ENCODE measurements around the gene MAML2. TPM values are rescaled to one million over a fixed set of nuclear protein-coding genes. Genes with fewer than 3 reads are reported as not detected.

Gene MAML2
- total and polyA plus RNA-seq, 2 experiments from 2014 or later: 2.0 to 7.1 TPM

DNA sequence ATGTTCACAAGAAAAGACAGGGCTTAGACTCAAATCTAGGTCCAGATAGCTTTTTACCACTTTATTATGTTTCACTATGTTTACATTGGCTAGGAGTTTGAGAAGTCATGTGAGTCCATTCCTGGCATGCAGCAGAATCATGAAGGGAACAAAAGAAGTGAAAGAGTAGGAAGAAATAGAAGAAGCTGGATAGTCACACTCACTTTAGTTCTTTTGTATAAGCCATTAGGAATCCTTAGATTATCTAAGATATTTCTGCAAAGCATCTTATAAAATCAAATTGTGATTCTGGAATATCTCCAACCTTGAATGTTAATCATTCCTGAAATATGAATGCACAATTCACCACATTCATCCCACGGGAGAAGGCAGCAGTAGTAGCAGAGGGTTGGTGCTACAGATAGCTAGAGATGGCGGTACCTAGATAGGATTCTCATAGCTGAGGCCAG is 31.9 kb downstream of the MAML2 start (continued):
- TF ChIP-seq, protein P1, sequence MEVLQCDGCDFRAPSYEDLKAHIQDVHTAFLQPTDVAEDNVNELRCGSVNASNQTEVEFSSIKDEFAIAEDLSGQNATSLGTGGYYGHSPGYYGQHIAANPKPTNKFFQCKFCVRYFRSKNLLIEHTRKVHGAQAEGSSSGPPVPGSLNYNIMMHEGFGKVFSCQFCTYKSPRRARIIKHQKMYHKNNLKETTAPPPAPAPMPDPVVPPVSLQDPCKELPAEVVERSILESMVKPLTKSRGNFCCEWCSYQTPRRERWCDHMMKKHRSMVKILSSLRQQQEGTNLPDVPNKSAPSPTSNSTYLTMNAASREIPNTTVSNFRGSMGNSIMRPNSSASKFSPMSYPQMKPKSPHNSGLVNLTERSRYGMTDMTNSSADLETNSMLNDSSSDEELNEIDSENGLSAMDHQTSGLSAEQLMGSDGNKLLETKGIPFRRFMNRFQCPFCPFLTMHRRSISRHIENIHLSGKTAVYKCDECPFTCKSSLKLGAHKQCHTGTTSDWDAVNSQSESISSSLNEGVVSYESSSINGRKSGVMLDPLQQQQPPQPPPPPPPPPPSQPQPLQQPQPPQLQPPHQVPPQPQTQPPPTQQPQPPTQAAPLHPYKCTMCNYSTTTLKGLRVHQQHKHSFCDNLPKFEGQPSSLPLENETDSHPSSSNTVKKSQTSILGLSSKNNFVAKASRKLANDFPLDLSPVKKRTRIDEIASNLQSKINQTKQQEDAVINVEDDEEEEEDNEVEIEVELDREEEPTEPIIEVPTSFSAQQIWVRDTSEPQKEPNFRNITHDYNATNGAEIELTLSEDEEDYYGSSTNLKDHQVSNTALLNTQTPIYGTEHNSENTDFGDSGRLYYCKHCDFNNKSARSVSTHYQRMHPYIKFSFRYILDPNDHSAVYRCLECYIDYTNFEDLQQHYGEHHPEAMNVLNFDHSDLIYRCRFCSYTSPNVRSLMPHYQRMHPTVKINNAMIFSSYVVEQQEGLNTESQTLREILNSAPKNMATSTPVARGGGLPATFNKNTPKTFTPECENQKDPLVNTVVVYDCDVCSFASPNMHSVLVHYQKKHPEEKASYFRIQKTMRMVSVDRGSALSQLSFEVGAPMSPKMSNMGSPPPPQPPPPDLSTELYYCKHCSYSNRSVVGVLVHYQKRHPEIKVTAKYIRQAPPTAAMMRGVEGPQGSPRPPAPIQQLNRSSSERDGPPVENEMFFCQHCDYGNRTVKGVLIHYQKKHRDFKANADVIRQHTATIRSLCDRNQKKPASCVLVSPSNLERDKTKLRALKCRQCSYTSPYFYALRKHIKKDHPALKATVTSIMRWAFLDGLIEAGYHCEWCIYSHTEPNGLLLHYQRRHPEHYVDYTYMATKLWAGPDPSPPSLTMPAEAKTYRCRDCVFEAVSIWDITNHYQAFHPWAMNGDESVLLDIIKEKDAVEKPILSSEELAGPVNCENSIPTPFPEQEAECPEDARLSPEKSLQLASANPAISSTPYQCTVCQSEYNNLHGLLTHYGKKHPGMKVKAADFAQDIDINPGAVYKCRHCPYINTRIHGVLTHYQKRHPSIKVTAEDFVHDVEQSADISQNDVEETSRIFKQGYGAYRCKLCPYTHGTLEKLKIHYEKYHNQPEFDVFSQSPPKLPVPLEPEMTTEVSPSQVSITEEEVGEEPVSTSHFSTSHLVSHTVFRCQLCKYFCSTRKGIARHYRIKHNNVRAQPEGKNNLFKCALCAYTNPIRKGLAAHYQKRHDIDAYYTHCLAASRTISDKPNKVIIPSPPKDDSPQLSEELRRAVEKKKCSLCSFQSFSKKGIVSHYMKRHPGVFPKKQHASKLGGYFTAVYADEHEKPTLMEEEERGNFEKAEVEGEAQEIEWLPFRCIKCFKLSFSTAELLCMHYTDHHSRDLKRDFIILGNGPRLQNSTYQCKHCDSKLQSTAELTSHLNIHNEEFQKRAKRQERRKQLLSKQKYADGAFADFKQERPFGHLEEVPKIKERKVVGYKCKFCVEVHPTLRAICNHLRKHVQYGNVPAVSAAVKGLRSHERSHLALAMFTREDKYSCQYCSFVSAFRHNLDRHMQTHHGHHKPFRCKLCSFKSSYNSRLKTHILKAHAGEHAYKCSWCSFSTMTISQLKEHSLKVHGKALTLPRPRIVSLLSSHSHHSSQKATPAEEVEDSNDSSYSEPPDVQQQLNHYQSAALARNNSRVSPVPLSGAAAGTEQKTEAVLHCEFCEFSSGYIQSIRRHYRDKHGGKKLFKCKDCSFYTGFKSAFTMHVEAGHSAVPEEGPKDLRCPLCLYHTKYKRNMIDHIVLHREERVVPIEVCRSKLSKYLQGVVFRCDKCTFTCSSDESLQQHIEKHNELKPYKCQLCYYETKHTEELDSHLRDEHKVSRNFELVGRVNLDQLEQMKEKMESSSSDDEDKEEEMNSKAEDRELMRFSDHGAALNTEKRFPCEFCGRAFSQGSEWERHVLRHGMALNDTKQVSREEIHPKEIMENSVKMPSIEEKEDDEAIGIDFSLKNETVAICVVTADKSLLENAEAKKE (CRISPR knock-in tag; IDR thresholded peaks at IDR 0.05): no peak

DNA sequence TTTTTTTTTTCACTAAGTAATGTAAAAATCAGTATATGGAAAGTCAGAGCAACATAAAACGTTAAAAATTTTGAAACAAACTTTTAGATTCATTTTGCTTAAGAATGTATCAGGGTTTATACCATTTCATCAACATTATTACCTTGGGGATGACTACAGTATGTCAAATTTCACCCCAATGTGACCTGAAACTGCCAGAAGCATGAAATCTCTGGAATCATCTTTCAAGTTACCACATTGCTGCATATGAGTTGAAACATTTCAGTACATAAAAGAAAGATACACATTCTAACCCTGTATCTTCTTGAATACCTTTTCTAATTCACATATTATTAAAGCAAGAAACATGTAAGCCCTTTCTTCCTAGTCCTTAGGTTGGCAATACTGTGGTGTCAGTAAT is 32.8 kb downstream of the MAML2 start:
- no peaks in the 10 kb centered on the region for H3K27me3 Mint-ChIP-seq (ENCODE audit: insufficient read depth, low read depth, poor library complexity)
- H3K4me3 Mint-ChIP-seq: no peak overlapping the region
- no peaks in the 10 kb centered on the region for H4K20me1 ChIP-seq (replicated peaks; ENCODE audit: insufficient read depth)
- H3K4me2 ChIP-seq: no peak overlapping the region
- H2AFZ ChIP-seq: no peak overlapping the region
- H3K36me3 ChIP-seq (ENCODE audit: insufficient read depth): no peaks in the 10 kb centered on the region
- DNase-seq (ENCODE audit: low spot score) (no peak), ATAC-seq (no peak)
- no peaks in the 10 kb centered on the region for H3K9me2 ChIP-seq (ENCODE audit: insufficient read depth)
- H3K27me3 ChIP-seq (ENCODE audit: insufficient read depth): no peaks in the 10 kb centered on the region
- H3F3A ChIP-seq (replicated peaks; ENCODE audit: low read depth): no peaks in the 10 kb centered on the region
- H3K27ac Mint-ChIP-seq: no peak overlapping the region
- TF ChIP-seq CREB1 (CRISPR knock-in tag; IDR thresholded peaks at IDR 0.05; ENCODE audit: low read depth) (no peak), STAT1 (IDR thresholded peaks at IDR 0.05; ENCODE audit: unreplicated experiment) (no peak), POLR2AphosphoS5 (IDR thresholded peaks at IDR 0.05; ENCODE audit: low read depth) (no peak), ZNF114 (CRISPR knock-in tag; IDR thresholded peaks at IDR 0.05) (no peak)
- TF ChIP-seq, protein P2, sequence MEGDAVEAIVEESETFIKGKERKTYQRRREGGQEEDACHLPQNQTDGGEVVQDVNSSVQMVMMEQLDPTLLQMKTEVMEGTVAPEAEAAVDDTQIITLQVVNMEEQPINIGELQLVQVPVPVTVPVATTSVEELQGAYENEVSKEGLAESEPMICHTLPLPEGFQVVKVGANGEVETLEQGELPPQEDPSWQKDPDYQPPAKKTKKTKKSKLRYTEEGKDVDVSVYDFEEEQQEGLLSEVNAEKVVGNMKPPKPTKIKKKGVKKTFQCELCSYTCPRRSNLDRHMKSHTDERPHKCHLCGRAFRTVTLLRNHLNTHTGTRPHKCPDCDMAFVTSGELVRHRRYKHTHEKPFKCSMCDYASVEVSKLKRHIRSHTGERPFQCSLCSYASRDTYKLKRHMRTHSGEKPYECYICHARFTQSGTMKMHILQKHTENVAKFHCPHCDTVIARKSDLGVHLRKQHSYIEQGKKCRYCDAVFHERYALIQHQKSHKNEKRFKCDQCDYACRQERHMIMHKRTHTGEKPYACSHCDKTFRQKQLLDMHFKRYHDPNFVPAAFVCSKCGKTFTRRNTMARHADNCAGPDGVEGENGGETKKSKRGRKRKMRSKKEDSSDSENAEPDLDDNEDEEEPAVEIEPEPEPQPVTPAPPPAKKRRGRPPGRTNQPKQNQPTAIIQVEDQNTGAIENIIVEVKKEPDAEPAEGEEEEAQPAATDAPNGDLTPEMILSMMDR (conservative IDR thresholded peaks at IDR 0.05; ENCODE audit: low read depth in 2 of 2): no peak
- TF ChIP-seq, protein P3, sequence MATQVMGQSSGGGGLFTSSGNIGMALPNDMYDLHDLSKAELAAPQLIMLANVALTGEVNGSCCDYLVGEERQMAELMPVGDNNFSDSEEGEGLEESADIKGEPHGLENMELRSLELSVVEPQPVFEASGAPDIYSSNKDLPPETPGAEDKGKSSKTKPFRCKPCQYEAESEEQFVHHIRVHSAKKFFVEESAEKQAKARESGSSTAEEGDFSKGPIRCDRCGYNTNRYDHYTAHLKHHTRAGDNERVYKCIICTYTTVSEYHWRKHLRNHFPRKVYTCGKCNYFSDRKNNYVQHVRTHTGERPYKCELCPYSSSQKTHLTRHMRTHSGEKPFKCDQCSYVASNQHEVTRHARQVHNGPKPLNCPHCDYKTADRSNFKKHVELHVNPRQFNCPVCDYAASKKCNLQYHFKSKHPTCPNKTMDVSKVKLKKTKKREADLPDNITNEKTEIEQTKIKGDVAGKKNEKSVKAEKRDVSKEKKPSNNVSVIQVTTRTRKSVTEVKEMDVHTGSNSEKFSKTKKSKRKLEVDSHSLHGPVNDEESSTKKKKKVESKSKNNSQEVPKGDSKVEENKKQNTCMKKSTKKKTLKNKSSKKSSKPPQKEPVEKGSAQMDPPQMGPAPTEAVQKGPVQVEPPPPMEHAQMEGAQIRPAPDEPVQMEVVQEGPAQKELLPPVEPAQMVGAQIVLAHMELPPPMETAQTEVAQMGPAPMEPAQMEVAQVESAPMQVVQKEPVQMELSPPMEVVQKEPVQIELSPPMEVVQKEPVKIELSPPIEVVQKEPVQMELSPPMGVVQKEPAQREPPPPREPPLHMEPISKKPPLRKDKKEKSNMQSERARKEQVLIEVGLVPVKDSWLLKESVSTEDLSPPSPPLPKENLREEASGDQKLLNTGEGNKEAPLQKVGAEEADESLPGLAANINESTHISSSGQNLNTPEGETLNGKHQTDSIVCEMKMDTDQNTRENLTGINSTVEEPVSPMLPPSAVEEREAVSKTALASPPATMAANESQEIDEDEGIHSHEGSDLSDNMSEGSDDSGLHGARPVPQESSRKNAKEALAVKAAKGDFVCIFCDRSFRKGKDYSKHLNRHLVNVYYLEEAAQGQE (IDR thresholded peaks at IDR 0.05; ENCODE audit: unreplicated experiment): no peak
- no peak overlapping the region for H3K27ac ChIP-seq (ENCODE audit: low read depth)
- H3K4me1 ChIP-seq (ENCODE audit: insufficient read depth): peaks cover 58% of the 10 kb centered on the region
- no peak overlapping the region for H3K4me3 ChIP-seq
- peaks cover 53% of the 10 kb centered on the region for H3K4me1 Mint-ChIP-seq
- H3K36me3 Mint-ChIP-seq (ENCODE audit: low read depth): no peaks in the 10 kb centered on the region
- no peaks in the 10 kb centered on the region for H3K9me3 Mint-ChIP-seq
- peaks cover 4% of the 10 kb centered on the region; the same call in 1 of the 2 replicates for H3K79me2 ChIP-seq (replicated peaks; ENCODE audit: insufficient read depth)

Measured in GM23338 (cell line).